GM23338 (cell line): ENCODE data around the gene WDR11. TPM values are rescaled to one million over a fixed set of nuclear protein-coding genes. Genes with fewer than 3 reads are reported as not detected.

Experiments used
- ATAC-seq: fragments of 200-7000 bp; cut with Tn5 transposase; 3 replicates; pipeline ENCODE4 v1.9.1; 2020
- DNase-seq: peaks from one replicate; pipeline ENCODE4 v3.0.0-alpha.2; 2015; ENCODE audit warnings: low spot score
- H2AFZ ChIP-seq: fragments of 200-600 bp; sonication (generic); 2 replicates; pipeline ENCODE4 v1.8.0; 2016; ENCODE audit warnings: antibody characterized with exemption, mild to moderate bottlenecking, moderate library complexity
- H3F3A ChIP-seq: fragments of 200-600 bp; sonication (generic); replicated peaks from 2 replicates; pipeline ENCODE4 v1.8.0; 2017; ENCODE audit warnings: antibody characterized with exemption, mixed run types, low read depth
- H3K27ac ChIP-seq: fragments of 200-600 bp; sonication (generic); 2 replicates; pipeline ENCODE4 v1.6.1; 2016; ENCODE audit warnings: low read depth
- H3K27me3 ChIP-seq: fragments of 200-600 bp; sonication (generic); 2 replicates; pipeline ENCODE4 v1.8.0; 2016; ENCODE audit warnings: mild to moderate bottlenecking, mixed run types, moderate library complexity; ENCODE audit not compliant: insufficient read depth
- H3K36me3 ChIP-seq: fragments of 200-600 bp; sonication (generic); 2 replicates; pipeline ENCODE4 v1.8.0; 2016; ENCODE audit warnings: mild to moderate bottlenecking; ENCODE audit not compliant: insufficient read depth
- H3K4me1 ChIP-seq: fragments of 200-600 bp; sonication (generic); 2 replicates; pipeline ENCODE4 v1.8.0; 2016; ENCODE audit warnings: mild to moderate bottlenecking, moderate library complexity; ENCODE audit not compliant: insufficient read depth
- H3K4me2 ChIP-seq: fragments of 200-600 bp; sonication (generic); 2 replicates; pipeline ENCODE4 v1.7.1; 2017; ENCODE audit warnings: mixed run types
- H3K4me3 ChIP-seq: fragments of 200-600 bp; sonication (generic); 2 replicates; pipeline ENCODE4 v1.6.1; 2016; ENCODE audit warnings: mixed run types
- H3K79me2 ChIP-seq: fragments of 200-600 bp; sonication (generic); replicated peaks from 2 replicates; pipeline ENCODE4 v1.8.0; 2017; ENCODE audit warnings: mild to moderate bottlenecking; ENCODE audit not compliant: insufficient read depth
- H3K9me2 ChIP-seq: fragments of 200-600 bp; sonication (generic); 2 replicates; pipeline ENCODE4 v1.8.0; 2017; ENCODE audit not compliant: insufficient read depth
- H4K20me1 ChIP-seq: fragments of 200-600 bp; sonication (generic); replicated peaks from 2 replicates; pipeline ENCODE4 v1.8.0; 2017; ENCODE audit warnings: mild to moderate bottlenecking; ENCODE audit not compliant: insufficient read depth
- H3K27ac Mint-ChIP-seq: 2 replicates; pipeline ENCODE4 v1.8.0; 2020; ENCODE audit warnings: inconsistent platforms, mild to moderate bottlenecking, moderate library complexity, mixed read lengths
- H3K27me3 Mint-ChIP-seq: 3 replicates; pipeline ENCODE4 v1.8.0; 2022; ENCODE audit warnings: low read depth, mild to moderate bottlenecking, moderate library complexity, mixed read lengths, inconsistent platforms; ENCODE audit not compliant: insufficient read depth, poor library complexity
- H3K36me3 Mint-ChIP-seq: 3 replicates; pipeline ENCODE4 v1.8.0; 2021; ENCODE audit warnings: low read depth, mild to moderate bottlenecking, inconsistent platforms, moderate library complexity, mixed read lengths
- H3K4me1 Mint-ChIP-seq: 3 replicates; pipeline ENCODE4 v1.8.0; 2020; ENCODE audit warnings: mild to moderate bottlenecking, inconsistent platforms, mixed read lengths
- H3K4me3 Mint-ChIP-seq: 3 replicates; pipeline ENCODE4 v1.8.0; 2021; ENCODE audit warnings: moderate library complexity, mild to moderate bottlenecking, inconsistent platforms, mixed read lengths
- H3K9me3 Mint-ChIP-seq: 3 replicates; pipeline ENCODE4 v1.8.0; 2020; ENCODE audit warnings: moderate library complexity, mild to moderate bottlenecking, inconsistent platforms, mixed read lengths
- CREB1 ChIP-seq: fragments of 250-450 bp; sonication (Bioruptor Pico); IDR thresholded peaks from 2 replicates; pipeline ENCODE4 v1.5.0; 2020; ENCODE audit warnings: low read depth, mild to moderate bottlenecking, moderate library complexity
- CTCF ChIP-seq, 2 experiments: fragments of 200-600 bp in 1 of 2; sonication (generic) in 1 of 2; conservative IDR thresholded peaks; 2 replicates each; pipeline versions ENCODE4 v1.5.1 to v1.6.1; 2016 to 2017; ENCODE audit warnings: antibody characterized with exemption in 2 of 2, low read depth in 2 of 2, mild to moderate bottlenecking in 2 of 2, moderate library complexity in 1 of 2
- EZH2 ChIP-seq: fragments of 200-600 bp; sonication (generic); IDR thresholded peaks from one replicate; pipeline ENCODE4 v1.8.0; 2017; ENCODE audit warnings: antibody characterized with exemption, mild to moderate bottlenecking, low read depth; ENCODE audit not compliant: unreplicated experiment
- JUNB ChIP-seq: IDR thresholded peaks from one replicate; pipeline ENCODE4 v1.6.1; 2016; ENCODE audit warnings: antibody characterized with exemption; ENCODE audit not compliant: unreplicated experiment
- NANOG ChIP-seq: IDR thresholded peaks from 2 replicates; pipeline ENCODE4 v1.6.1; 2016; ENCODE audit warnings: antibody characterized with exemption, borderline replicate concordance
- POLR2AphosphoS5 ChIP-seq: IDR thresholded peaks from 2 replicates; pipeline ENCODE4 v1.6.1; 2016; ENCODE audit warnings: antibody characterized with exemption, low read depth
- REST ChIP-seq: IDR thresholded peaks from one replicate; pipeline ENCODE4 v1.6.1; 2018; ENCODE audit warnings: antibody characterized with exemption; ENCODE audit not compliant: unreplicated experiment
- STAT1 ChIP-seq: IDR thresholded peaks from one replicate; pipeline ENCODE4 v1.6.1; 2016; ENCODE audit warnings: antibody characterized with exemption; ENCODE audit not compliant: unreplicated experiment
- ZNF114 ChIP-seq: fragments of 250-450 bp; sonication (Bioruptor Pico); IDR thresholded peaks from 2 replicates; pipeline ENCODE4 v1.5.0; 2020; ENCODE audit warnings: mild to moderate bottlenecking, moderate library complexity
- ZNF331 ChIP-seq: fragments of 250-450 bp; sonication (Bioruptor Pico); IDR thresholded peaks from 2 replicates; pipeline ENCODE4 v1.5.0; 2020; ENCODE audit warnings: low read depth, mild to moderate bottlenecking, moderate library complexity
- polyA plus RNA-seq: library from polyadenylated mRNA; unstranded; fragments of >200 nt; fragmentation: Nextera tagmentation; extraction: Ambion mirVana; gene quantifications from 2 replicates; pipeline ENCODE4 v1.2.1, GENCODE V29; 2016
- total RNA-seq: library from RNA; depleted of rRNA; stranded (reverse); fragments of >200 nt; shearing (Covaris generic); gene quantifications from 2 replicates; pipeline ENCODE4 v1.2.3, GENCODE V29; 2014
- TF ChIP-seq, protein P1 (sequence below): IDR thresholded peaks from 2 replicates; pipeline ENCODE4 v1.6.1; 2016; ENCODE audit warnings: antibody characterized with exemption

Gene WDR11
- total and polyA plus RNA-seq, 2 experiments from 2014 or later: 19.7 to 74.4 TPM

- TF ChIP-seq REST (no peak), CTCF (conservative IDR thresholded peaks at IDR 0.05; ENCODE audit: low read depth in 2 of 2) (no peak), ZNF114 (no peak), CREB1 (CRISPR knock-in tag) (no peak), STAT1 (no peak), ZNF331 (no peak), EZH2 (no peak), POLR2AphosphoS5 (no peak)
- TF ChIP-seq, protein P1, sequence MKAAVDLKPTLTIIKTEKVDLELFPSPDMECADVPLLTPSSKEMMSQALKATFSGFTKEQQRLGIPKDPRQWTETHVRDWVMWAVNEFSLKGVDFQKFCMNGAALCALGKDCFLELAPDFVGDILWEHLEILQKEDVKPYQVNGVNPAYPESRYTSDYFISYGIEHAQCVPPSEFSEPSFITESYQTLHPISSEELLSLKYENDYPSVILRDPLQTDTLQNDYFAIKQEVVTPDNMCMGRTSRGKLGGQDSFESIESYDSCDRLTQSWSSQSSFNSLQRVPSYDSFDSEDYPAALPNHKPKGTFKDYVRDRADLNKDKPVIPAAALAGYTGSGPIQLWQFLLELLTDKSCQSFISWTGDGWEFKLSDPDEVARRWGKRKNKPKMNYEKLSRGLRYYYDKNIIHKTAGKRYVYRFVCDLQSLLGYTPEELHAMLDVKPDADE: no peak
Measured at GRCh38 chr10:120931423-120931822, 80.3 kb downstream of the WDR11 start (continued).

DNA sequence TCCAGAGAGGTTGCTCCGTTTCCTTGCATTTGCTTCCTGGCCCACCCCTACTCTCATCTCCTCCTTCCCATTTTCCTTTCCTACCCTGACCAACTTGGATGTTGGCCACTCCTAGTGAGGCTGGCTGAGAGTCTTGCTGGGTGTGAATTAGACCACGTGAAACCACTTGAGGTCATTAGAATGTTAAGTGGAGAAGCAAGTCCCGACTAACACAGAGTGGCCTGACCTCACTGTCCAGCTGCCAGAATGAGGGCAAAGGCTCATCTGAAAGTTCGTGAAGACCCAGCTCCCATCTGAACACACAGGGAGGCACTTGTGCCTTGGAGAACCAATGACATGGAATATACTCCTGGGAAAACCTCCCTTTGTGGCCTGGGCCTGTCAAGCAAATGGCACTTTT is 80.8 kb downstream of the WDR11 start:
- Histone ChIP-seq H3K79me2 (no peaks in the 10 kb centered on the region), H2AFZ (no peak overlapping the region), H4K20me1 (no peaks in the 10 kb centered on the region), H3K4me2 (no peak overlapping the region), H3K4me1 (no peaks in the 10 kb centered on the region), H3K36me3 (no peaks in the 10 kb centered on the region), H3K9me2 (peaks cover 6% of the 10 kb centered on the region; the same call in 1 of the 2 replicates), H3K27me3 (no peaks in the 10 kb centered on the region), H3K4me3 (no peak overlapping the region), H3F3A (no peaks in the 10 kb centered on the region), H3K27ac (no peak overlapping the region)
- 0 out of 3 replicates have a peak, but pooled peaks cover 3% of the 10 kb centered on the region for H3K36me3 Mint-ChIP-seq
- H3K27me3 Mint-ChIP-seq: peaks cover 4% of the 10 kb centered on the region
- TF ChIP-seq ZNF114 (no peak), JUNB (no peak), NANOG (no peak)
- H3K9me3 Mint-ChIP-seq: peaks cover 1% of the 10 kb centered on the region; the same call in 2 of the 3 replicates
- H3K27ac Mint-ChIP-seq: no peak overlapping the region; the same call in 1 of the 2 replicates
- DNase-seq (no peak), ATAC-seq (no peak)
- no peak overlapping the region for H3K4me3 Mint-ChIP-seq
- no peaks in the 10 kb centered on the region for H3K4me1 Mint-ChIP-seq
